ENCODE measurements around the gene DMXL2.

DNA sequence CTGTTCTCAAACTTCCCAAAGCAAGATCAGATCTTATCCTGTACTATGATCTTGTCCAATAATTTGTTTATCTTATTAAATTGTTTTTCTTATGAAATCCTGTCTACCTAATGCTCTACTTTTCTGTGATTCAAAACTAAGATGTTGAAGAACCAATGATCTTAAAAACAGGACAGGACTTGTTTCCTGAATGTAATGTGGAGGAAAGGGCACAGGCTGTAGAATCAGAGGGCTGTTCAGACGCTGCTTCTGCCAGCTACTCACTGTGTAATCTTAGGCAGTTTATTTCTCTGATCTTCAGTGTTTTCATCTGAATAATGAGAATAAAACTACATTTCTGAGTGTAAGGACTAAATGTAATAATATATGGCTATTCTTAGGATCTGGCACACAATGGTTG lies 20.1 kb upstream of the DMXL2 start:
- TF ChIP-seq, protein P1, sequence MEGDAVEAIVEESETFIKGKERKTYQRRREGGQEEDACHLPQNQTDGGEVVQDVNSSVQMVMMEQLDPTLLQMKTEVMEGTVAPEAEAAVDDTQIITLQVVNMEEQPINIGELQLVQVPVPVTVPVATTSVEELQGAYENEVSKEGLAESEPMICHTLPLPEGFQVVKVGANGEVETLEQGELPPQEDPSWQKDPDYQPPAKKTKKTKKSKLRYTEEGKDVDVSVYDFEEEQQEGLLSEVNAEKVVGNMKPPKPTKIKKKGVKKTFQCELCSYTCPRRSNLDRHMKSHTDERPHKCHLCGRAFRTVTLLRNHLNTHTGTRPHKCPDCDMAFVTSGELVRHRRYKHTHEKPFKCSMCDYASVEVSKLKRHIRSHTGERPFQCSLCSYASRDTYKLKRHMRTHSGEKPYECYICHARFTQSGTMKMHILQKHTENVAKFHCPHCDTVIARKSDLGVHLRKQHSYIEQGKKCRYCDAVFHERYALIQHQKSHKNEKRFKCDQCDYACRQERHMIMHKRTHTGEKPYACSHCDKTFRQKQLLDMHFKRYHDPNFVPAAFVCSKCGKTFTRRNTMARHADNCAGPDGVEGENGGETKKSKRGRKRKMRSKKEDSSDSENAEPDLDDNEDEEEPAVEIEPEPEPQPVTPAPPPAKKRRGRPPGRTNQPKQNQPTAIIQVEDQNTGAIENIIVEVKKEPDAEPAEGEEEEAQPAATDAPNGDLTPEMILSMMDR (IDR thresholded peaks at IDR 0.05; ENCODE audit: borderline replicate concordance, extremely low read depth, low read length, poor library complexity, severe bottlenecking), result no peak
- no peak for TF ChIP-seq EZH2 (IDR thresholded peaks at IDR 0.05; ENCODE audit: borderline replicate concordance, low read depth, low read length, severe bottlenecking)

All from DND-41 (cell line).